Hepatocyte (in vitro differentiated cells): Measurements from ENCODE around the gene ARHGEF4. TPM values are rescaled to one million over a fixed set of nuclear protein-coding genes. Genes with fewer than 3 reads are reported as not detected.

Experiments
- DNase-seq: peaks from one replicate; pipeline ENCODE4 v3.0.0-alpha.2; 2016; ENCODE audit warnings: low spot score
- H2AFZ ChIP-seq: fragments of 200-600 bp; sonication (generic); 2 replicates; pipeline ENCODE4 v1.6.0; 2016; ENCODE audit warnings: antibody characterized with exemption, mild to moderate bottlenecking
- H3K27ac ChIP-seq: fragments of 200-600 bp; sonication (generic); 2 replicates; pipeline ENCODE4 v1.5.1; 2016; ENCODE audit warnings: mild to moderate bottlenecking
- H3K27me3 ChIP-seq: fragments of 200-600 bp; sonication (generic); 2 replicates; pipeline ENCODE4 v1.6.1; 2016
- H3K36me3 ChIP-seq: fragments of 200-600 bp; sonication (generic); replicated peaks from 2 replicates; pipeline ENCODE4 v1.5.1; 2016; ENCODE audit warnings: low read depth; ENCODE audit not compliant: insufficient read depth
- H3K4me1 ChIP-seq: fragments of 200-600 bp; sonication (generic); 2 replicates; pipeline ENCODE4 v1.5.1; 2016; ENCODE audit warnings: mild to moderate bottlenecking, moderate library complexity; ENCODE audit not compliant: insufficient read depth
- H3K4me2 ChIP-seq: fragments of 200-600 bp; sonication (generic); 2 replicates; pipeline ENCODE4 v1.6.0; 2016
- H3K4me3 ChIP-seq: fragments of 200-600 bp; sonication (generic); 2 replicates; pipeline ENCODE4 v1.5.1; 2016; ENCODE audit warnings: mild to moderate bottlenecking
- H3K79me2 ChIP-seq: fragments of 200-600 bp; sonication (generic); 2 replicates; pipeline ENCODE4 v1.6.0; 2017; ENCODE audit warnings: mild to moderate bottlenecking
- H3K9me2 ChIP-seq: fragments of 200-600 bp; sonication (generic); replicated peaks from 2 replicates; pipeline ENCODE4 v1.6.0; 2017; ENCODE audit warnings: mild to moderate bottlenecking; ENCODE audit not compliant: insufficient read depth
- H3K9me3 ChIP-seq: fragments of 200-600 bp; sonication (generic); 2 replicates; pipeline ENCODE4 v1.5.1; 2016; ENCODE audit warnings: low read depth, mild to moderate bottlenecking
- H4K20me1 ChIP-seq: fragments of 200-600 bp; sonication (generic); 2 replicates; pipeline ENCODE4 v1.6.0; 2016; ENCODE audit warnings: mild to moderate bottlenecking; ENCODE audit not compliant: insufficient read depth, poor library complexity, severe bottlenecking
- CTCF ChIP-seq: fragments of 200-600 bp; sonication (generic); IDR thresholded peaks from 2 replicates; pipeline ENCODE4 v1.5.1; 2016; ENCODE audit warnings: antibody characterized with exemption, mild to moderate bottlenecking; ENCODE audit not compliant: poor library complexity
- EZH2 ChIP-seq: fragments of 200-600 bp; sonication (generic); IDR thresholded peaks from 2 replicates; pipeline ENCODE4 v1.6.1; 2016; ENCODE audit warnings: antibody characterized with exemption, mild to moderate bottlenecking, borderline replicate concordance
- EZH2phosphoT487 ChIP-seq: fragments of 200-600 bp; sonication (generic); IDR thresholded peaks from one replicate; pipeline ENCODE4 v1.6.1; 2018; ENCODE audit warnings: antibody characterized with exemption, mild to moderate bottlenecking, low read depth, moderate library complexity; ENCODE audit not compliant: unreplicated experiment, severe bottlenecking
- WGBS: methylation state at CpG from one replicate; pipeline ENCODE4 v1.1.6; 2016; ENCODE audit warnings: low lambda C conversion rate; ENCODE audit errors: missing lambda C conversion rate; 5-methylcytosine and 5-hydroxymethylcytosine counted together
- polyA plus RNA-seq: library from polyadenylated mRNA; unstranded; fragments of >200 nt; fragmentation: Nextera tagmentation; extraction: Ambion mirVana; gene quantifications from 2 replicates; pipeline ENCODE4 v1.2.1, GENCODE V29; 2016
- total RNA-seq: library from RNA; depleted of rRNA; stranded (reverse); fragments of >200 nt; gene quantifications from 2 replicates; pipeline ENCODE4 v1.2.3, GENCODE V29; 2014

ARHGEF4 gene
- total and polyA plus RNA-seq, 2 experiments from 2014 or later, result 11.2 to 15.8 TPM

GRCh38 chr2:130845505-130846085, 8.9 kb downstream of the ARHGEF4 start:
- Histone ChIP-seq H3K79me2 (no peaks in the 10 kb centered on the region), H3K4me1 (no peaks in the 10 kb centered on the region), H3K36me3 (no peaks in the 10 kb centered on the region), H3K4me3 (no peak overlapping the region), H3K4me2 (no peak overlapping the region), H4K20me1 (no peaks in the 10 kb centered on the region), H2AFZ (no peak overlapping the region), H3K9me3 (no peaks in the 10 kb centered on the region), H3K9me2 (no peaks in the 10 kb centered on the region), H3K27ac (no peak overlapping the region), H3K27me3 (no peaks in the 10 kb centered on the region)
- no peak for TF ChIP-seq EZH2phosphoT487
- no peak for TF ChIP-seq EZH2
- no peak for TF ChIP-seq CTCF
- DNase-seq, result no peak
- 90% methylated on average over 13 of the region's 13 CpGs for whole genome bisulfite sequencing

- WGBS, result 93% methylated on average over 12 of the region's 12 CpGs
- TF ChIP-seq EZH2 (no peak), EZH2phosphoT487 (no peak), CTCF (no peak)
- Histone ChIP-seq H3K9me2 (no peaks in the 10 kb centered on the region), H3K4me1 (no peaks in the 10 kb centered on the region), H4K20me1 (no peaks in the 10 kb centered on the region), H3K9me3 (no peaks in the 10 kb centered on the region), H3K27me3 (no peaks in the 10 kb centered on the region), H2AFZ (no peak overlapping the region), H3K27ac (no peak overlapping the region), H3K4me2 (no peak overlapping the region), H3K36me3 (no peaks in the 10 kb centered on the region), H3K79me2 (no peaks in the 10 kb centered on the region), H3K4me3 (no peak overlapping the region)
- no peak for DNase-seq
Observed at GRCh38 chr2:130846233-130846632, 9.5 kb downstream of the ARHGEF4 start.

GRCh38 chr2:130846686-130847375, 10.1 kb downstream of the ARHGEF4 start:
- DNase-seq, result no peak
- H3K4me1 ChIP-seq, result no peaks in the 10 kb centered on the region
- no peaks in the 10 kb centered on the region for H4K20me1 ChIP-seq
- WGBS, result 86% methylated on average over 18 of the region's 18 CpGs
- H3K4me3 ChIP-seq, result no peak overlapping the region
- no peaks in the 10 kb centered on the region for H3K9me2 ChIP-seq
- TF ChIP-seq EZH2 (no peak), EZH2phosphoT487 (no peak), CTCF (no peak)
- no peak overlapping the region for H2AFZ ChIP-seq
- no peak overlapping the region for H3K27ac ChIP-seq
- no peaks in the 10 kb centered on the region for H3K36me3 ChIP-seq
- H3K27me3 ChIP-seq, result no peaks in the 10 kb centered on the region
- H3K79me2 ChIP-seq, result no peaks in the 10 kb centered on the region
- H3K4me2 ChIP-seq, result no peak overlapping the region
- no peaks in the 10 kb centered on the region for H3K9me3 ChIP-seq
